Kidney epithelial cell (primary cell): ENCODE measurements around the gene USP5. TPM values are rescaled to one million over a fixed set of nuclear protein-coding genes. Genes with fewer than 3 reads are reported as not detected.
"Not testable (repeated sequence)": the region's sequence is repeated elsewhere in the genome, so short reads cannot be mapped to it uniquely, and the experiment has no call there.

Experiments
- DNase-seq: peaks from one replicate; pipeline ENCODE4 v3.0.0-alpha.2; 2010; ENCODE audit warnings: low read depth
- H3K27me3 ChIP-seq: 2 replicates; pipeline ENCODE4 v1.6.0; 2011; ENCODE audit warnings: low read length; ENCODE audit not compliant: control insufficient read depth, insufficient read depth
- H3K36me3 ChIP-seq: 2 replicates; pipeline ENCODE4 v1.5.1; 2011; ENCODE audit warnings: low read length; ENCODE audit not compliant: control insufficient read depth, insufficient read depth
- H3K4me3 ChIP-seq: 2 replicates; pipeline ENCODE4 v1.5.1; 2011; ENCODE audit warnings: low read depth, mild to moderate bottlenecking, control low read depth, low read length
- CTCF ChIP-seq: IDR thresholded peaks from 2 replicates; pipeline ENCODE4 v1.5.1; 2011; ENCODE audit warnings: mild to moderate bottlenecking, moderate library complexity, low read length, control low read depth, inconsistent platforms; ENCODE audit not compliant: insufficient read depth, poor library complexity, severe bottlenecking
- total RNA-seq: library from RNA; depleted of rRNA; stranded (reverse); fragments of >200 nt; gene quantifications from 2 replicates; pipeline ENCODE4 v1.2.3, GENCODE V29; 2015

The USP5 gene
- total RNA-seq, 1 donor from 2014 or later = 70.1 TPM

- Histone ChIP-seq H3K36me3 (peaks cover 11% of the 10 kb centered on the region), H3K27me3 (no peaks in the 10 kb centered on the region), H3K4me3 (no peak overlapping the region)
- DNase-seq = no peak
- TF ChIP-seq CTCF = no peak
Measured at GRCh38 chr12:6860942-6861341, 9.0 kb downstream of the USP5 start.

GRCh38 chr12:6861391-6861790 lies 9.4 kb downstream of the USP5 start:
- no peaks in the 10 kb centered on the region for H3K27me3 ChIP-seq
- H3K4me3 ChIP-seq = no peak overlapping the region
- TF ChIP-seq CTCF = no peak
- no peak for DNase-seq
- peaks cover 11% of the 10 kb centered on the region for H3K36me3 ChIP-seq

- Histone ChIP-seq H3K36me3 (peaks cover 10% of the 10 kb centered on the region), H3K27me3 (no peaks in the 10 kb centered on the region), H3K4me3 (no peak overlapping the region)
- TF ChIP-seq CTCF = no peak
- DNase-seq = no peak
Measured at GRCh38 chr12:6863033-6863432, 11.1 kb downstream of the USP5 start.

- Histone ChIP-seq H3K4me3 (no peak overlapping the region), H3K36me3 (peaks cover 8% of the 10 kb centered on the region), H3K27me3 (no peaks in the 10 kb centered on the region)
- no peak for TF ChIP-seq CTCF
- DNase-seq = no peak
Measured at GRCh38 chr12:6863586-6864321, 11.8 kb downstream of the USP5 start.

- not testable (repeated sequence) for H3K27me3 ChIP-seq, H3K4me3 ChIP-seq, DNase-seq
- peaks cover 11% of the 10 kb centered on the region for H3K36me3 ChIP-seq
Measured at GRCh38 chr12:6865307-6865706, 13.4 kb downstream of the USP5 start.

GRCh38 chr12:6866163-6866919 lies 14.4 kb downstream of the USP5 start:
- Histone ChIP-seq H3K27me3 (no peaks in the 10 kb centered on the region), H3K4me3 (no peak overlapping the region), H3K36me3 (peaks cover 13% of the 10 kb centered on the region)
- TF ChIP-seq CTCF = no peak
- no peak for DNase-seq
